Spleen (tissue), 3 donors: Measurements from ENCODE around the gene FCGBP.

Experiments used
- POLR2A ChIP-seq, 3 donors: fragments of 450-650 bp; IDR thresholded peaks; one replicate each; pipeline ENCODE4 v1.5.1; 2017; ENCODE audit warnings: antibody characterized with exemption in 3 of 3, mild to moderate bottlenecking in 1 of 3
- POLR2AphosphoS5 ChIP-seq, 3 donors: sonication (generic); formaldehyde crosslinking; IDR thresholded peaks; one replicate each; pipeline ENCODE4 v1.5.1; 2017; ENCODE audit warnings: antibody characterized with exemption in 3 of 3

DNA sequence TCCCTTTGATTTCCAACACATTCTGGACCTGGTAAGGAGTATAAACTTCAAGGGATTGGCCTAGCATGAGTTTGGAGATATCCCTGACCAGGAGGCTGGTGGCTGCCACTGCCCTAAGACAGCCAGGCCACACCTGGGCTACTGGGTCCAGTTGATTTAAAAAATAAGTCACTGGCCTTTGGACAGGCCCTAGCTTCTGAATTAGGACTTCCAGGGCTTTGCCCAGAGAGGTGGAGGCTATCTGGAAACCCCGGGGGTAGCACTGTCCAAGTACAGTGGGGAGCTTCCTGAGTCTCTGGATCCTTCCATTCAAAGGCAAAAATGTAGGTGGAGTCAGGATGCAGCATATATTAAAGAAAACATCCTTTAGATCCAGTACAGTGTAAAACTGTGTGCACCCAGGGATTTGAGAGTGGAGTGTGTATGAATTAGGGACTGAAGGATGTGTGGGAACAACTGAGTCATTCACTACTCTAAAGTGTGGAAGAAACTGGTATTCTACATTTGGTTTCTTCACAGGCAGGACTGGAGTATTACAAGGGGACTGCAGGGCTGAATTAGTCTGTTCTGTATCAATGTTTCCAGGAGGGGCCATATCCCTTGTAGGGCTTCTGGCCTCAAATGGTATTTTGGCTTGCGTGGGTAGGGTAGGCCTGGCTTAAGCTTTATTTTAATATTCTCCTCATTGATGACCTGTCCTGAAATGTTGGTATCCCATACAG, 14.8 kb upstream of the FCGBP start:
- no peak for TF ChIP-seq POLR2A (IDR thresholded peaks at IDR 0.05)
- no peak for TF ChIP-seq POLR2AphosphoS5 (IDR thresholded peaks at IDR 0.05)
